Measurements from ENCODE around the gene CNTNAP5.

Gene CNTNAP5

DNA sequence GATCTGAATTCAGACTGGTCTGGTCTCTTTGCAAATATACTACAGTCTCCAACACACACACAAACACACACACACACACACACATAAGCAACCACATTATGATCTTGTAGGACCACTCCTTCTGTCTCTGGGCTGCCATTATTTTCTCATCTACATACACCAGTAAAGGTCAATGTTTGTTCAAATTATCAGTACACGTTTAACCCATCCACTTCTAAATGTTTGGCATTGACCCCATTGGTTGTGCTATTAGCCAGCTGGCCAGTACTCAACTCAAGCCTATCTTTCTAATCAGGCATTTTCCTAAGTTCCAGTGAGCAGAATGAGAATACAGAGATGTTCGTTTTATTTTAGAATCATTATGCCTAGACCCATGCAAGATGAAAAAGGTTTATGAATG lies 186.4 kb downstream of the CNTNAP5 start:
- Histone ChIP-seq H3K27ac (ENCODE audit: low read length) (no peak overlapping the region), H3K36me3 (ENCODE audit: control insufficient read depth, low read depth, low read length) (no peaks in the 10 kb centered on the region), H3K4me3 (ENCODE audit: low read length) (no peak overlapping the region), H3K9me3 (ENCODE audit: control insufficient read depth, low read depth, low read length) (no peaks in the 10 kb centered on the region), H3K9ac (ENCODE audit: low read length) (no peak overlapping the region), H3K27me3 (ENCODE audit: control insufficient read depth, insufficient read depth, low read length) (no peaks in the 10 kb centered on the region), H3K4me1 (ENCODE audit: control insufficient read depth, low read depth, low read length) (peaks cover 6% of the 10 kb centered on the region)

DNA sequence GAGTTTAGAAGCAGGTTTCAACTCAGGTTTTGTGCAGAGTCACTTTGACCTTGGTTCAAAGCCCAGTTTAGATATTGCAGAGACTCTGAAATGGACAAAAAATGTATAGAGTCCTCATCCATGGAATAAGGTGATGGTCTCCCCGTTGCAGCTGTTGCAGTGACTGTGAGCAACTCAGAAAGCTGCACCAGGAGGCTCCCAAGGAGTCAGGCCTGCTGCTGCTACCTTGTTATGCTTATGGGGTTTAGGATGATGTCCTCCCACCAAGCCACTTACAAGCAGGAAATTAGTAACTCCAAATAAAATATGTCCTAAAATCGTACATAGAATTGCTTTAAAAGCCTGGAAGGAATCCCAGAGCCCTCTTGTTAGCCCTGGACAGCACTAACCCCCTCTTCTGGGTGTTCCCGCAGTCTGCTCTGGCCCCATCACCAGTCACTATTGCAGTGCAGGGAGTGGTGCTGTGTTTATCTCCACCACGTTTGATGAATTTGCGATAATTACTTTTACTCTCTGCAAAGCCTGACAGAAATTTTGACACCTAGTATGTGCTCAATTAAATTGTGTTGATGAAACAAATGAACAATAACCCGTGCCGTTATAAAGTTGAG lies 189.0 kb downstream of the CNTNAP5 start:
- peaks cover 6% of the 10 kb centered on the region for H3K4me1 ChIP-seq (ENCODE audit: control insufficient read depth, low read depth, low read length)
- H3K9me3 ChIP-seq (ENCODE audit: control insufficient read depth, low read depth, low read length) = no peaks in the 10 kb centered on the region
- no peaks in the 10 kb centered on the region for H3K36me3 ChIP-seq (ENCODE audit: control insufficient read depth, low read depth, low read length)
- H3K27ac ChIP-seq (ENCODE audit: low read length) = no peak overlapping the region
- H3K9ac ChIP-seq (ENCODE audit: low read length) = no peak overlapping the region
- no peaks in the 10 kb centered on the region for H3K27me3 ChIP-seq (ENCODE audit: control insufficient read depth, insufficient read depth, low read length)
- H3K4me3 ChIP-seq (ENCODE audit: low read length) = no peak overlapping the region

DNA sequence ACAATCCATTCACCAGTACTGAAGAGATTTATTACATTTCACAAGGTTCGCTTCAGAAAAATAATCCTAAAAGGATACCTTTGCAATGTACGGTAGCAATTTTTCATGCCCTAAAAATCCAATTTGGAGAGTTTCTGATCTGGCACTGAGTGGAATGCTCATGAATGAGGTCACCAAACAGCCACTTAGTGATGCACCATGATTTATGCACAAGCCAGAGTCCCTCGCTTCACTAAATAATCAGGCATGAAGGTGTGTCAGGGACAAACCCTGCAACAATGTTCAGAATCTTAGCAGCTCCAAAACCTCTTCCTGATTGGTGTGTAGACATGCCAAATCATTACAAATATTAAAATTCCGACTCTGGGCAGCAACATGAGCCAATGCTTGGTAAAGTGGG lies 221.1 kb downstream of the CNTNAP5 start:
- Histone ChIP-seq H3K36me3 (ENCODE audit: control insufficient read depth, low read depth, low read length) (no peaks in the 10 kb centered on the region), H3K4me3 (ENCODE audit: low read length) (no peak overlapping the region), H3K27me3 (ENCODE audit: control insufficient read depth, insufficient read depth, low read length) (no peaks in the 10 kb centered on the region), H3K4me1 (ENCODE audit: control insufficient read depth, low read depth, low read length) (no peaks in the 10 kb centered on the region), H3K9me3 (ENCODE audit: control insufficient read depth, low read depth, low read length) (no peaks in the 10 kb centered on the region), H3K9ac (ENCODE audit: low read length) (no peak overlapping the region), H3K27ac (ENCODE audit: low read length) (no peak overlapping the region)

DNA sequence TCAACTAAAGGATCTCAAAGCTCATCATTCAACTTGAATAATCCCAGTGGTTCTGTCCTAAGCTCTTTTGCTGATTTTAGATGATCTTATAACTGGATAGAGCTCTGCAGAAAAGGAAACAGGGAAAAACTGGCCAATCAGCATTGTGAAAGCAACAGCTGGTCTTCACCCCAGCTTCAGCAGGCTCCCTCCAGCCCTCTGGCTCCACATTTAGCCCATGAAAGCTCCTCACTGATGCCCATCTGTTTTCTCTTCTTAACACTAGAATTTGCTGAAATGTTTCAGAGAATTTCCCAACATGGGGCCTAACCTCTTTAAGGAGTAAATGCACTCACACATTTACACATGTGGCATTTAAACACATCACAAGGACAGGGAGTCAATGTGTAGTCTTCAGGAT lies 223.3 kb downstream of the CNTNAP5 start:
- Histone ChIP-seq H3K27ac (ENCODE audit: low read length) (no peak overlapping the region), H3K36me3 (ENCODE audit: control insufficient read depth, low read depth, low read length) (no peaks in the 10 kb centered on the region), H3K9me3 (ENCODE audit: control insufficient read depth, low read depth, low read length) (no peaks in the 10 kb centered on the region), H3K9ac (ENCODE audit: low read length) (no peak overlapping the region), H3K4me3 (ENCODE audit: low read length) (no peak overlapping the region), H3K4me1 (ENCODE audit: control insufficient read depth, low read depth, low read length) (no peaks in the 10 kb centered on the region), H3K27me3 (ENCODE audit: control insufficient read depth, insufficient read depth, low read length) (no peaks in the 10 kb centered on the region)

DNA sequence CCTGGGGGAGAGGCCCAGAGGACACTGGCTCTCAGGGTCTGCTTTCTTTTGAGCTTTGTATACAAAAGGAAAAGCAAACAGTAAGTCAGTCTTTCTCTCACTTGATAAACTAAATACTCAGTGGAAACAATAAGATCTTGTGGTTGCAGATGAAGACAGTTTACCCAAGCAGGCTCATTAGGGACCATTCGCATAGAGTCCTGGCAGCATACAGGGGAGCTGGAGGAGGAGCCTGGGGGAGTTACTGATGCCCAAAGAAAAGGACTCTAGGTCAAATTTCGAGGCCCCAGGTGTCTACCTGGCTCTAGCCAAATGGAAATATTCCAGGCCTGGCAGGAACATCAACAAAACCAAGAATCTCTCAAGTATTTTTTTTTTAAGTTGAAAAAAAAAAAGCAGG lies 225.3 kb downstream of the CNTNAP5 start:
- Histone ChIP-seq H3K4me3 (ENCODE audit: low read length) (no peak overlapping the region), H3K27ac (ENCODE audit: low read length) (no peak overlapping the region)

DNA sequence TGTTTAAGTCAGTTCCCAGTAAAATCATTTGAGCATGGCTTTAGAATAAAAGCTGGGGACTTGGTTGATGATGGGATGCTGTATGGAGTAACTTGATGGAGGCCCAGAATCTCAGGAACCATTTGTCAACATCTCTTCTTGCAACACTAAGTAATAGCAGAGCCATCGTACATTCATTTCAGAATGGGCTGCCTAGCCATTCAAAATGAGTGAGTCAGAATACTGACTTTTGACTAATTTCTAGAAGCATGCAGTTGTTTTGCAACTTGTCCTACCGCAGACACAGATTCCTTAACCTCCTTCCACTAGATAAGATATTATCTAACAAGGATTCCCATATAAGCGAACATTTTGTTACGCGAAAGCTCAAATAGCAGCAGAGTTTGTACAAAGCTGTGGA lies 229.5 kb downstream of the CNTNAP5 start:
- Histone ChIP-seq H3K27me3 (ENCODE audit: control insufficient read depth, insufficient read depth, low read length) (no peaks in the 10 kb centered on the region), H3K4me3 (ENCODE audit: low read length) (no peak overlapping the region), H3K27ac (ENCODE audit: low read length) (no peak overlapping the region), H3K36me3 (ENCODE audit: control insufficient read depth, low read depth, low read length) (no peaks in the 10 kb centered on the region), H3K9ac (ENCODE audit: low read length) (no peak overlapping the region), H3K4me1 (ENCODE audit: control insufficient read depth, low read depth, low read length) (no peaks in the 10 kb centered on the region), H3K9me3 (ENCODE audit: control insufficient read depth, low read depth, low read length) (no peaks in the 10 kb centered on the region)

More for the DNA sequence above, 225.3 kb downstream of the CNTNAP5 start:
- Histone ChIP-seq H3K27me3 (ENCODE audit: control insufficient read depth, insufficient read depth, low read length) (no peaks in the 10 kb centered on the region), H3K9me3 (ENCODE audit: control insufficient read depth, low read depth, low read length) (no peaks in the 10 kb centered on the region), H3K36me3 (ENCODE audit: control insufficient read depth, low read depth, low read length) (no peaks in the 10 kb centered on the region), H3K4me1 (ENCODE audit: control insufficient read depth, low read depth, low read length) (no peaks in the 10 kb centered on the region), H3K9ac (ENCODE audit: low read length) (no peak overlapping the region)

DNA sequence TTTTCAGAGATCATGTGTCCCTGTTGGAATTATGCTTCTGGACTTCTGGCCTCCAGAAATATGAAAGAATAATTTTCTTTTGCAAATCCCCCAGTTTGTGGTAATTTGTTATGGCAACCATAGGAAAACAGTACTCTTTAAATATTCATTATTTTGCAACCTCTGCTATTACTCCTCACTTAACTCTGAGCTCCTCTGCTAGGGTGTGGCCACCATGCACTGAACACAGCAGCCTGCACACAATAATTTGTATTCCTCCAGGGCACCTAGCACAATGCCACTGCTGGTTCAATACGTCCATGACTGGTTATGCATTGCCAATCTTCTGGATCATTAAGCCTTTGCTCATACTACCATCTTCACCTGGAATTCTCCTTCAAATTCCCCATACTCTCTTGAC lies 232.0 kb downstream of the CNTNAP5 start:
- H3K4me1 ChIP-seq (ENCODE audit: control insufficient read depth, low read depth, low read length) = no peaks in the 10 kb centered on the region
- no peak overlapping the region for H3K9ac ChIP-seq (ENCODE audit: low read length)
- no peaks in the 10 kb centered on the region for H3K9me3 ChIP-seq (ENCODE audit: control insufficient read depth, low read depth, low read length)
- H3K27ac ChIP-seq (ENCODE audit: low read length) = no peak overlapping the region
- H3K36me3 ChIP-seq (ENCODE audit: control insufficient read depth, low read depth, low read length) = no peaks in the 10 kb centered on the region
- no peaks in the 10 kb centered on the region for H3K27me3 ChIP-seq (ENCODE audit: control insufficient read depth, insufficient read depth, low read length)
- H3K4me3 ChIP-seq (ENCODE audit: low read length) = no peak overlapping the region

DNA sequence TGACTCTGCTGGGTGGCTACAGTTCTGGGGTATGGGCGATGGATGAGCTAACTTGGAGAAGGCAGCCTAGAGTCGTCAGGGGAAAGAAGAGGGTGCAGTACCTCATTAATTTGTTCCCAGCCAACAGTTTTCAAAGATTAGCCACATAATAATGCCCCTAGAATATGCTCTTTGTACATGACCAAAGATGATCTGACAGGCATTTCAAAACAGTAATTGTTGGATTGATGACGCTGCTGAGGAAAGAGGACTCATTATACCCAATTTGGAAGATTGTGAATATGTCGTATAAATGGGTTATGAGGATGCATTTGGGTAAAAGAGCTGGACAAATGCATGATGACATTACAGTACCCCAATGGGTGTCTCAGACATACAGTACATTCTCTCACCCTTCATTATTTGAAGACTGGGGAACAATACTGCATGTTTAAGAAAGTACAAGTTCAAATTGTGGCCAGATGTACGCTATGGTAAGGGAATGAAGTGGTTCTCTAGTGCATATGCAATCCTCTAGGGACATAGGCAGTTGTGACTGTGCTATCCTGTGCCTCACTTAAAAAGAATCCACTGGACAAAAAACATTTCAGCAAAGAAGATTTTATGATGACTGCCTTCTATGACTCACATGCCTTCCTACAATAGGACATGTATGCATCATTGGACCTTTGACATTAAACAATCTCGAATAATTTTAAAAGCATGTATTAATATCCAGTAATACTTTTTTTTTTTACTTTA lies 233.2 kb downstream of the CNTNAP5 start:
- no peaks in the 10 kb centered on the region for H3K4me1 ChIP-seq (ENCODE audit: control insufficient read depth, low read depth, low read length)
- H3K27ac ChIP-seq (ENCODE audit: low read length) = no peak overlapping the region
- no peak overlapping the region for H3K9ac ChIP-seq (ENCODE audit: low read length)
- no peaks in the 10 kb centered on the region for H3K9me3 ChIP-seq (ENCODE audit: control insufficient read depth, low read depth, low read length)
- H3K36me3 ChIP-seq (ENCODE audit: control insufficient read depth, low read depth, low read length) = no peaks in the 10 kb centered on the region
- H3K27me3 ChIP-seq (ENCODE audit: control insufficient read depth, insufficient read depth, low read length) = no peaks in the 10 kb centered on the region
- H3K4me3 ChIP-seq (ENCODE audit: low read length) = no peak overlapping the region

DNA sequence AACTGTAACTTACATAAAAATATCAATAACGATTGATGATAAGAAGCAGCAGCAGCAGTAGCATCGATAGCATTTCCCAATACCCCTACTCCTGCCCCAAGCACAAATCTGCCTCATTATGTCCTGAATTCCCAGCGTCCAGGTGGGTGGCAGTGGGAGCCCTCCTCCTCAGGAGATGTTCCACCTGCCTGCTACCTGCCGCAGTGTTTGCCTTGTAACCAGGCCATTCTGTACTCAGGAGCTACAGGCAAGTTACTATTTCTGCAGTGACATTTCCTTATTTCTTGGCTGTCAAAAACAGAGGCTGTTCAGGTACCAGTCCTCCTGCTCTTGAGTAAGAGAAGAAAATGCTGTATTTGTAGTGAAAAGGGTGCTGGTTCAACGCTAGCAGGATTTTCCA lies 236.4 kb downstream of the CNTNAP5 start:
- Histone ChIP-seq H3K9me3 (ENCODE audit: control insufficient read depth, low read depth, low read length) (no peaks in the 10 kb centered on the region), H3K27ac (ENCODE audit: low read length) (no peak overlapping the region), H3K4me1 (ENCODE audit: control insufficient read depth, low read depth, low read length) (no peaks in the 10 kb centered on the region), H3K4me3 (ENCODE audit: low read length) (no peak overlapping the region), H3K36me3 (ENCODE audit: control insufficient read depth, low read depth, low read length) (no peaks in the 10 kb centered on the region), H3K9ac (ENCODE audit: low read length) (no peak overlapping the region), H3K27me3 (ENCODE audit: control insufficient read depth, insufficient read depth, low read length) (no peaks in the 10 kb centered on the region)

DNA sequence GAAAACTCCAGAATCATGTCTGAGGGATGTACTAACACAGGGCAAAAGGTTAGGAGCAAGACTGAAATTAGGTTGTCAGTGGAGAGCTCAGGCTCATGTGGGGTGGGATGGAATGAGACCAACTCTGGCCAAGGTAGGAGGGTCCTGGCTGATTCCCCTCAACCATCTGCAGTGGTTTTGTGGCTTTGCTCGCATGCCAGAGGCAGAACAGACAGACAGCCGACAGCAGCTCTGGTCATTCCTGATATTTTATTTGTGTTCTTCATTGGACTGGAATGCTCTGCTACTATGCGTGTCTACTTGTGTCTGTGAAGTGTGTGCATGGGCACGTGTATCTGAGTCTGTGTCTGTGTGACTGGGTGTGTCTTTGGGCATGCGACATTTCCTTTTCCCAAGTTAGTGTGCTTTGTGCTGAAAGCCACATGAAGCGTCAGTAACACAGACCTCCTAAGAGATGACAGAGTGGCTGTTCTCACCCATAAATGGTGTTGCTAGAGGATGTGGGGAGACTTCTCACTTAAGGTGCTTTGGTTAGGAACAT lies 239.5 kb downstream of the CNTNAP5 start:
- Histone ChIP-seq H3K9me3 (ENCODE audit: control insufficient read depth, low read depth, low read length) (no peaks in the 10 kb centered on the region), H3K27me3 (ENCODE audit: control insufficient read depth, insufficient read depth, low read length) (no peaks in the 10 kb centered on the region), H3K9ac (ENCODE audit: low read length) (no peak overlapping the region), H3K27ac (ENCODE audit: low read length) (no peak overlapping the region), H3K4me1 (ENCODE audit: control insufficient read depth, low read depth, low read length) (no peaks in the 10 kb centered on the region), H3K4me3 (ENCODE audit: low read length) (no peak overlapping the region), H3K36me3 (ENCODE audit: control insufficient read depth, low read depth, low read length) (no peaks in the 10 kb centered on the region)

DNA sequence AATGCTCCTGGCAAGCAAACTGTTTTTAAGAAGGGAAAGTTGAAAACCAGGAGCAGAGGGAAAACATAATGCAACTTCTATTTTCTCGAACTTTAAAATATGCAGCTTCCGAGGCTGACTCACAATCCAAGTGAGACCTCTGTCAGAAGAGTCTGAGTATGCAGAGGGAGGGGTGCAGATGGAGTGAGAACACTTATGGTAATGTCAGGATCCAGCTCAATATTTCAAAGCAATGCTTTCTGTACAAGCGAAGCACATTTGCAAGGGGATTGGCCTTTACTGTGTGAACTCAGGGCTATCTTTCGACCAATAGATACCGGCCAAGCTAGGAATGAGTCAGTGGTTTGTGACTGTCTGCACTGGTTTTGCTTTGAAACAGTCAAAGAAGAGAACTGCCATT lies 242.7 kb downstream of the CNTNAP5 start:
- H3K9me3 ChIP-seq (ENCODE audit: control insufficient read depth, low read depth, low read length) = no peaks in the 10 kb centered on the region
- no peak overlapping the region for H3K4me3 ChIP-seq (ENCODE audit: low read length)
- H3K27me3 ChIP-seq (ENCODE audit: control insufficient read depth, insufficient read depth, low read length) = no peaks in the 10 kb centered on the region
- H3K9ac ChIP-seq (ENCODE audit: low read length) = no peak overlapping the region
- H3K27ac ChIP-seq (ENCODE audit: low read length) = no peak overlapping the region
- no peaks in the 10 kb centered on the region for H3K36me3 ChIP-seq (ENCODE audit: control insufficient read depth, low read depth, low read length)
- no peaks in the 10 kb centered on the region for H3K4me1 ChIP-seq (ENCODE audit: control insufficient read depth, low read depth, low read length)

DNA sequence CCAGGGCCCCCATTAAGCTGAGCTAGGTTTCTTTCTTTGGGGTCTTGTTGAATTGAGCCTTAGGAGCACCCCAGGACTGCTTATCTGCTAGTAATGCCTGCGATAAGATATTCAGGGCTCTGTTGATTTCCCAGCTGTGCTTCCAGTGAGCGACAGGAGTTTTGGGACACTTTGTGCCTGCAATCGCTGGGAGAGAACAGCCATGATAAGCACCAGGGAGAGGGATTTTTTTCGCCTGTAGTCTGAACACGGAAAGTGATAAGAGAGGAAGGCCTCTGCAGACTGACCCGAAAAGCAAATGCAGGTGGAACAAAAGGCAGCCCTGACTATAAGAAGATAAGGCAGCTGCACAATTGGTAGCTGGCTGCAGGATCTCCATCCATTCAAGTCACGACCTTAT lies 244.3 kb downstream of the CNTNAP5 start:
- Histone ChIP-seq H3K36me3 (ENCODE audit: control insufficient read depth, low read depth, low read length) (no peaks in the 10 kb centered on the region), H3K4me3 (ENCODE audit: low read length) (no peak overlapping the region), H3K9me3 (ENCODE audit: control insufficient read depth, low read depth, low read length) (no peaks in the 10 kb centered on the region), H3K27me3 (ENCODE audit: control insufficient read depth, insufficient read depth, low read length) (no peaks in the 10 kb centered on the region), H3K9ac (ENCODE audit: low read length) (no peak overlapping the region), H3K4me1 (ENCODE audit: control insufficient read depth, low read depth, low read length) (no peaks in the 10 kb centered on the region), H3K27ac (ENCODE audit: low read length) (no peak overlapping the region)
